Measurements from ENCODE around the gene FRA10AC1.
"Not testable (repeated sequence)": the region's sequence is repeated elsewhere in the genome, so short reads cannot be mapped to it uniquely, and the experiment has no call there.

The FRA10AC1 gene

GRCh38 chr10:93701866-93702209 is 554 bp downstream of the FRA10AC1 start:
- no peak for DNase-seq

GRCh38 chr10:93697207-93697606 is 5.2 kb downstream of the FRA10AC1 start:
- DNase-seq, result no peak

DNA sequence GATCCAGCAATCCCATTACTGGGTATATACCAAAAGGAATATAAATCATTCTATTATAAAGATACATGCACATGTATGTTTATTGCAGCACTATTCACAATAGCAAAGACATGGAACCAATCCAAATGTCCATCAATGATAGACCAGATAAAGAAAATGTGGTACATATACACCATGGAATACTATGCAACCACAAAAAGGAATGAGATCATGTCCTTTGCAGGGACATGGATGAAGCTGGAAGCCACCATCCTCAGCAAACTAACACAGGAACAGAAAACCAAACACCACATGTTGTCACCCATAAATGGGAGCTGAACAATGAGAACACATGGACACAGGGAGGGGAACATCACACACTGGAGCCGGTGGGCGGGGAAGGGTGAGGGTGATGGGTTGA is 5.8 kb downstream of the FRA10AC1 start:
- DNase-seq, result not testable (repeated sequence)

GRCh38 chr10:93695740-93696139 is 6.7 kb downstream of the FRA10AC1 start:
- DNase-seq, result peak; percentile 83

- DNase-seq, result no peak
Observed at GRCh38 chr10:93687737-93688136, 14.7 kb downstream of the FRA10AC1 start.

DNA sequence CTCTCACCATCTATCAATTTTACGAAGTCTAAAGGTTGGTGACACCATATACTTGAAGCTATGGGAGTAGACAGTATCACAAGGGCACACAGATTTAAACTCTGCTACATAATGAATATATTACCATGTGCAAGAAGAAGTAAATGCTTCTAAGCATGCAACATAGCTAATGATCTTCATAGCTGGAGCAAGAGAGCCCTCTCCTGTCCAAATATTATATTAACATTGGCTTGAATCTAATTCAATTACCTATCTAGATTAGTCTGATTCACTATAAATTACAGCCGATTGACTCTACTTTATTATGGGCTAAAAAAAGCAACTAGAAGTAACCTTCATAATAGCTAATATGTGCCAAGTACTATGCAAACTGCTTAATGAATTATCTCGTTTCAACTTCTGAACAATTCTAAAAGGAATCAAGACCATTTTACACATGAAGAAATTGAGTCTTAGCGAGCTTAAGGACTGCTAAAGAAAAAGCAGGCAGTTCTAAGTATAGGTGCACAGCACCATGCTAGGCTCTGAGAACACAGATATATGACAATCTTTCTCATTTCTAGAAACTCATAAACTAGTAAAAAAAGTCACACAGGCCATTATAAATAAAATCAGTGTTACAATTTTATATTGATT is 21.9 kb downstream of the FRA10AC1 start:
- DNase-seq, result peak; percentile 87

DNA sequence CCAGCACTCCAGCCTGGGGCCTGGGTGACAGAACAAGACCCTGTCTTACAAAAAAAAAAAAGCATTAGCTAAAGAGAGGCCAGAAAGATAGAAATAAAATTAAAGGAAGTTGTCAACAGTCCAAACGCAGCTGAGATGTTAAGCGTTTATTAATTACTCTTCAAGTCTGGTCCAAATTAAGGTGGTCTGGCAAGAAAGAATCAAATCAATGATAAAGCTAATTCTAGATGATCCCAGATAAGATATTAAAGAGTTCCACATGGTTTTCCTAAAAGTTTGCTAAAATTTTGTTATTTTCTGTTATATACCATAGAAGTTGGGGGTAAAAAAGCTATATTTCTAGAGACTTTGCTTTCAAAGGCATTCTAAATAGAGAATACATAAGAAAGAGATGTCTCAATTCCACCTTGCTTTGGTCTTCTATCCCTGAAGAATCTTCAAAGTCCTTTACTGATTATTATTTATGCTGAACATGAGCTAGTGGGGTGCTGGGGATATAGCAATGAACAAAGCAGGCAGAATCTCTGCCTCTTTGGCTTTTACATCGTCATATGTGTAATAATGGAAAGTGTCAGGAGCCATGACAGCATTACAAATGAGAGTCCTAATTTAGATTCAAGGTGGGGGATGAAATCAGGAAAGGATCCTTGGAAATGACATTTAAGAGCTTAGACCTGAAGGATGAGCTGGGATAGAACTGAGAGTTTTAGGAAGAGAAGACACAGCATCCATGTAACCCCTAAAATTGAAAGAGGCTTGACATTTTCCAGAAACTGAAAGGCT is 23.4 kb downstream of the FRA10AC1 start:
- DNase-seq, result no peak

DNA sequence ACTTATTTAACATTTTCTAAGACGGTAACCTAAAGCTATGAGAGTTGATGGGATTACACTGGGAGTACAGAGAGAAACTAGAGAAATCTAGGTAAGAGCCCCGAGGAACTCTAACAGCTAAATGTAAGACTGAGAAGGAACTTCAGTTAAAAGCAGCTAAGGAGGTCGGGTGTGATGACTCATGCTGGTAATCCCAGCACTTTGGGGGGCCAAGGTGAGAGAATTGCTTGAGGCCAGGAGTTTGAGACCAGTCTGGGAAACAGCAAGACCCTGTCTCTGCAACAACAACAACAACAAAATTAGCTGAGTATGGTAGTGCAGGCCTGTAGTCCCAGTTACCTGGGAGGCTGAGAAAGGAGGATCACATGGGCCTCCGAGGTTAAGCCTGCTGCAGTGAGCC is 24.0 kb downstream of the FRA10AC1 start:
- DNase-seq, result no peak

- DNase-seq, result no peak
Observed at GRCh38 chr10:93673791-93674190, 28.6 kb downstream of the FRA10AC1 start.

- no peak for DNase-seq
Observed at GRCh38 chr10:93672890-93673289, 29.5 kb downstream of the FRA10AC1 start.

- DNase-seq, result no peak
Observed at GRCh38 chr10:93672022-93672678, 30.2 kb downstream of the FRA10AC1 start.

GRCh38 chr10:93671042-93671441 is 31.4 kb downstream of the FRA10AC1 start:
- DNase-seq, result no peak

DNA sequence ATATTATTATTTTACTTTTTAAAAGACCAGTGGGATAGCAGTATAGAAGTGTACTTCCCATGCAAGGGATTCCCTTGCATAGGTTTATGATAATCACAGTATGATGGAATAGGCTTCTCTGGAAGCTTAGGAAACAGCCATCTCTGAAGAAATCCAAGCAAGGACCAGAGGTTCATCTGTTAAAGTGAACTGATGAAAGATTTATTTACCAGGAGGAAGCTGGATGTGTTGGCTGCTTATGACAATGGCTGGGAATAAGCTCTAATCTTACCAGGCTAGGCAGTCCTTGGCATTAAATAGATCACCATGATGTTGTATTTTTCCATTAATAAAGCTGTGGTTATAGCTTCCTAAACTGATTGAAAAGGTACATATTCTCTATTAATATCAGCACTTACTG is 32.0 kb downstream of the FRA10AC1 start:
- no peak for DNase-seq

GRCh38 chr10:93667795-93668194 is 34.6 kb downstream of the FRA10AC1 start:
- no peak for DNase-seq

DNA sequence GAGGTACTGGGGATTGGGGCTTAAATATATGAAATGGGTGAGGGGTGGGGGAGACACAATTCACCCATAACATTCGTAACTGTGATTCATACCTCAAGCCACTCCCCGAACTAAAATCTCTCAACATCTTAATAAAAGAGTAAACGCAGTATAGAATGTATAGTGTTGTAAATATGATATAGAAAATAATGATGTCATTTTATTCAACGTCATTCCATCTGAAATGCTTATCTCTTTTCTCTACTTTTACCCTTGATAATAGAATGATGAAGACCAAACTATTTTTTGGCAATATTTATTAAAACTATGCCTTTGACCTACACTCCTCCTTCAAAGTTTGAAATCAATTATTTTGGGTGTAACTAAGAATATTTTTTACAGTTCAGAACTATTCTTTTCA is 36.4 kb downstream of the FRA10AC1 start:
- no peak for DNase-seq

DNA sequence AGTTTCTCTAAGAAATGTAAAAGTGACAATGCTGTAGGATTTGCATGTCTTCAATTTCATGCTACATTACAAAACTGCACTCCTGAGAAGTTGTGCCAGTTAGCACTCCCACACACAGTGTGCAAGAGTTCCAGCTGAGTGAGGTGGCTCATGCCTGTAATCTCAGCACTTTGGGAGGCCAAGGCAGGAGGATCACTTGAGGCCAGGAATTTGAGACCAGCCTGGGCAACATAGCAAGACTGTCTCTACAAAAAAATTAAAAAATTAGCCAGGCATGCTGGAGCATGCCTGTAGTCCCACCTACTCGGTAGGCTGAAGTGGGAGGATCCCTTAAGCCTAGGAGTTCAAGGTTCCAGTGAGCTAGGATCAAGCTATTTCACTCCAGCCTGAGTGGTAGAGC is 44.6 kb downstream of the FRA10AC1 start:
- no peak for DNase-seq

- DNase-seq, result no peak
Observed at GRCh38 chr10:93656155-93656554, 46.2 kb downstream of the FRA10AC1 start.

GRCh38 chr10:93654201-93654600 is 48.2 kb downstream of the FRA10AC1 start:
- DNase-seq, result no peak

- no peak for DNase-seq
Observed at GRCh38 chr10:93652857-93653256, 49.5 kb downstream of the FRA10AC1 start.

DNA sequence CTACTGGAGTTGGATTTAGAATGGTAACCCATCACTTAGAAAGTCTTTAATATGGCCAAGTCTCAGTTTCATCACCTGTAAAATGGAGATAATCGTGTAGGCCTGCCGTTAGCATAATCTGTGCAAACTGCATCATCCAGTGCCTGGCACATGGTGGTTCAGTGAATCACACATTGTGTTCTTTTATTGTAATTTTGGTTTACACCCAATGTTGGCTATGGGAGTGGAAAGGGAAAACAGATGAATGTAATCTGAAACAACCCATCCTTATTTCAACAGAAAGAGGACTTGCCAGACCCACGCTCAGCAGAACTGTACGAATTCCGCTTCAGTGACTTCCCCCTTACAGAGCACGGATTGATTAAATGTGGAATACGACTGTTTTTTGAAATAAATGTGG is 62.6 kb downstream of the FRA10AC1 start:
- DNase-seq, result no peak

GRCh38 chr10:93630625-93631557 is 71.5 kb downstream of the FRA10AC1 start:
- peak; percentile 24 for DNase-seq

DNA sequence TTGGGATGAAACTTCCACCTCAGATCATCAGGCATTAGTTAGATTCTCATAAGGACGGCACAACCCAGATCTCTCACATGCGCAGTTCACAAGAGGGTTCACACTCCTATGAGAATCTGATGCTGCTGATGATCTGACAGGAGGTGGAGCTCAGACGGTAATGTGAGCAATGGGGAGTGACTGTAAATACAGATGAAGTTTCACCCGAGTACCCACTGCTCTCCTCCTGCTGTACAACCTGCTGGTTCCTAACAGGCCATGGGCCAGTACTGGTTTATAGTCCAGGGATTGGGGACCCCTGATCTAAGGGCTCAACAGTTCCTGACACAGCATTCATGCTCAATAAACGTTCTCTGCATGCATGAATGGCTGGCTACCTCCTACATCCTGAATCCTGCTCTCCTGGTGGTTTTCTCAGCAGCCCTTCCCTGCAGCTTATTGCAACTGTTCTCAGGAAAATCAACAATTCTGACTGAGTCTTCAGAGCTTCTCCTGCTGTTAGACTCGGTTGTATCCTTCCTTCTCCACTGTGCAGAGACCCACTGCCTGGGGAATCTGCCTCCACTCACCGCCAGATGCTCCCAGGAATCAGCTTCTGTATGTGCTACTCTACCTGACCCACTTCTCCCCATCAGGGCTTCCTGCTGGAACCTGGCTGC is 72.6 kb downstream of the FRA10AC1 start:
- DNase-seq, result peak; percentile 21

GRCh38 chr10:93628858-93629257 is 73.5 kb downstream of the FRA10AC1 start:
- no peak for DNase-seq
